Measurements from ENCODE around the gene KCNT2.
"Not testable (repeated sequence)": the region's sequence is repeated elsewhere in the genome, so short reads cannot be mapped to it uniquely, and the experiment has no call there.

Gene KCNT2

DNA sequence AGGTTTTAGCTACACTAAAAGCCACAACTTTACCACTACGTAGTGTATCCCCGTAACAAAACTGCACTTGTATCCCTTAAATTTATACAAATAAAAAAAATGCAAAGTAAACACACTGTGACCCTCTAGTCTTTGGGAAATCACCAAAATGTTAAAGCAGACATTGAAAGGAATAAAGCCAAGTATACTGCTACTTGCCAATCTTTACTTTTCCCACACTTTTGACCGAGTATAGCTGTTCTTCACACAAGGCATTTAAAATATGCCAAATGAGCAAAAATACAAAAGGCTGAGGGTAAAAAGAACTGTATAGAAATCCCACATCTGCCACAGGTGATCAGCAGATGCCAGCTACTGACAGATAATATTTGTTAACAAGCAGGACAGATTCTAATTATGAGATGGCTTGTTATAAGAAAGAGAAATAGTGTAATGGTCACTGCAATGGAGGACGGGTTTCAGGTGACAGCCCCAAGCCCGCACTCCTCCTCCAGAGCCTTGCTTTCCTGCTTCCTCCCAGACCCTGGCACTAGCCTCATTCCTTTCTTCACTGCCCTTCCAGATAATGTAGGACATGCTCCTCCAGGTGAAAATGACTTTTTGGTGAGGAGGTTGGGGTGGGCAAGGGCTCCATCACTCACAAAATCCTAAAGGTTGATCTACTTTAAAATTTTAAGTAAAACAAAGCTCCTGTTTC is 18.1 kb downstream of the KCNT2 start:
- DNase-seq: no peak

DNA sequence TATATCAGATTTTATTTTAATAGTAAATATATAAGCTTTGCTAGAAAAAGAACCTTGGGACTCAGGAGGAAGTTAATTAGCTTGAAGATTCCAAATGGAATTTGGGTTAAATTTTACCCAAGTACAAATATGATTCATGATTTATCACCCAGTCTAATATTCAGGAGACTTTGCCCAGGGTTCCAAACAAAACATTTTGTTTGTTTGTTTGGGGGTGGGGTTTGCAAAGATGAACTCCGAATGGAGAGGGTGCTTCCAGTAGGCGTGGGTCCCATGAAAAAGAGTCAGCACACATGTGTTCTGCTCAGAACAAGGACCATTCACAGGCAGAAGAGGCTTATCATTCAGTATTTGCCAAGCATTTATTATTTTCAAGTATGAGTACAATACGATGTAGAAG is 23.5 kb downstream of the KCNT2 start:
- no peak for DNase-seq

DNA sequence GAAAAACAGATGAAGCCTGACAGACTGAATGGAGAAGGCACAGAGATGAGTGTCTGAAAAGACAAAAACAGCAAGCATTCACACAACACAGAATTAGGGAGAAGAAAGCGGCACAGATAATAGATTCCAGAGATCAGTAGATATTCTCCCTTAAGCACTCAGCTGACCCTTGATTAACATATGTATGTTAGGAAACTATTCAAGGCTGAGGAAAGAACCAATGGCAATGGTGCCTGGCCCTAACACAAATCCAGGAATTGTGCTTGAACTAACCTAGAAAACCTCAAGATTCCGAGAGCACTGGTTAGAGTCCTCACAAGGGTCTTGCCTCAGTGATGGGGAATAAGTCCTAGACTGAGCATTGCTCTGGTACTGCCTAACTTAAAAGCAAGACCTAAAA is 30.9 kb downstream of the KCNT2 start:
- DNase-seq: no peak

DNA sequence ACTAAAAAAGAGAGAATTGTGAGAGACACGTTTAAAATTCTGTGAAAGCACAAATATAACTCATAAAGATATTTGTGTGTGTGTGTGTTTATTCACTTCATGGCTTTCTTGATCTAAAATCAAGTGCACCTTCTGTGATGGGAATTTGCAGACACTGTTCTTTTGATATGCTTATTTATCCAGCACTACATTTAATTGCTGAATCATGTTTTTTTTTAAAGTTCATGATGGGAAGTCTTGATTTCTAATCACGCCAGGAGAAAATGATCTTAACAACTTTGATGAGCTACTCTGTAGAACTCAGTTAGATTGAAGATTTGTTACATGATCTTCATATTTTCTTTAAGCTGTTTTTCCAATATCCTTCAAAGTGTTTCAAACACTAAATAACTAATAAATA is 35.0 kb downstream of the KCNT2 start:
- DNase-seq: no peak

DNA sequence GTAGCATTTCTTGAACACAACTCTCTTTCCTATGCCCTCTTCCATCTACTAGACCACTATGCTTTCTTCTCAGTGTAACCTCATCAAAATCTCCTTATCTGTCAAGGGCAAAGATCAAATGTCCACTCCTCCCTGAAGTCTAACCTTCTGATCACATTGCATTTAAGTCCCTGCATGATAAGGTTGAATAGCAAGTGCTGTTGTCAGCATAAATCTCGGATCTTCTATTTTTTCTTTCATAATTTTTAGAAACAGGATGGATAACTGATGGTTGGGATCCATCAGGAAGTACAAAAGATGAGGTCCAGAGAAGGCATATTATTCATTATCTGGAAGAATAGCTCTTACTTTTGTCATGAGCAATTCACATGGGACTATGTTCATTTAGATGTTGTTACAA is 41.0 kb downstream of the KCNT2 start:
- DNase-seq: no peak

DNA sequence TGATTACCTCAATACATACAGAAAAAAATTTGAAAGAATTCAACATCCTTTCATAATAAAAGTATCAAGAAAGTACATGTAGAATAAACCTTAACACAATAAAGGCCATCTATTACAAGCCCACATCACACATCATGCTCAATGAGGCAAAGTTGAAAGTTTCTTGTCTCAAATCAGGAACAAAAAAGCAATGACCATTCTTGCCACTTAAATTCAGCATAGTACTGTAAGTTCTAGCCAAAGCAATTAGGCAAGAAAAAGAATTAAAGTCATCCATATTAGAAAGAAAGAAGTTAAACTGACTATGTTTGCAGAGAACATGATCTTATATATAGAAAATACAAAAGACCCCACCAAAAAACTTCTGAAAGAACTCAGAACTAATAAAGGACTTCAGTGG is 44.5 kb downstream of the KCNT2 start:
- no peak for DNase-seq

DNA sequence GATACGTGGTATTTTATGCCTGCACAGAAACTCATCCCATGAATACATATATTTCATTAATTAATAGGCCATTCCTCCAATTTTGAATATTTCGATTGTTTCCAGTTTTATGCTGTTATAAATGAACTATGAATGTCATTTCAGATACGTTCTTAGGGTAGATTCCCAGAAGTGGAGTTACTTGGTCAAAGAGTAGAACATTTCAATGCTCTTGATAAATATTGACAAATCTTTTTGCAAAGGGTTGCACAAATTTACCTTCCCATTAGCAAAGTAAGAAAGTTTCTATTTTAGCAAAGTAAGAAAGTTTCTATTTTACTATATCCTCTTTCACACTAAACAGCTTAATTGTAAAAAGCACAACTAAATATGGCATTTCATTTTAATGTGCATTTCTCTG is 48.9 kb downstream of the KCNT2 start:
- no peak for DNase-seq

DNA sequence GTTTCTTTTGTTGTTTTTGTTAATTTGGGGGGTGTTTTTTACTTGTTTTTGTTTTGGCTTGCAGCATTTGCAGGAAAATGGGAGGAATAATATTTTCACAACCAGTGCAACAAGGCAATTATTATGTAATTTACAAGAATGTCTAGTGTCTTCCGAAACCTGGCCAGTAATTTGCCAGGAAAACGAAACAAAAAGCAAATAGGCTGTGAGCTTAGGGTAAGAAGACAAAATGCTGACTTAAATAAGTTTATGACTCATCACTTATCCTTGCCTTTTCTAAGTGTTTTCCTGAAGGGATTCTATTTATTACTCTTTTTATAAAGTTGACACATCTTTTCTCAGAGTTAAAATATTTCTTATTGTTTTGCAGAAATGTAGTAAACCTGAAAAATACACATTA is 49.8 kb downstream of the KCNT2 start:
- peak; percentile 62 for DNase-seq

DNA sequence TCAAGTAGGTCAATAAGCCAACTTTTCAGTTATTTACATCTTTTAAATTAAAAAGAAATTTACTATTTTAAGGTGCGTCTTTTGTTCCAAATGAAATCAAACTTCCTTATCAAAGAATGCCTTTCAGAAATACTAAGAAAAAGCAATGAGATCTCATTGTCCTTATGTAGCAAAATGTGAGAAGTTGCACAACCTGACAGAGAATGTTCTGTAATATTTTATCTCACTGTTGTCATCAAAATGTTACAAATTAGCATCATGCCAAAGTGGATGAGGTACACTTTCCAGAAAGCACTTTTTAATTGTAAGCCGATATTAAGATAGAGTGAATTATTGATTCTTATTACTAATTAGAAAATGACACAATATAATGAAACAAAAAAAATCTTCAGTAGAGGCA is 50.4 kb downstream of the KCNT2 start:
- DNase-seq: no peak

DNA sequence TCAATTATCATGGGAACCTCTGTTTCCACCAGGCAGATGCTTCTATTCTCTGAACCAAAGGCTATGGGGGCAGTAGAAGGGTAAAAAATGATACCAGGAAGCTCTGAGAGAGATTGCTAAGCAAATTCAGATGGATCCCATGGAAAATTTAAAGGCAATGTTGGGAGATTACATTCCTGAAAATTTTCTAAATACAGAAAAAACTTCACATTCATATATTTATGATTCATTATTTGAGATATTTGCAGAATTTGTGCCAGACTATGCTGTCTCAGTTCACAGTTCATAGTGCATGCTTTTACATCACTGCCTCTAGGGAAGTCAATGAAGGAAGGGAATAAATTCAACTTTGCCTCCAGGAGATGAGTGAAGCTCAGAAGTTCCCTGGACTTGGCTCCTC is 57.5 kb downstream of the KCNT2 start:
- peak; percentile 54 for DNase-seq

DNA sequence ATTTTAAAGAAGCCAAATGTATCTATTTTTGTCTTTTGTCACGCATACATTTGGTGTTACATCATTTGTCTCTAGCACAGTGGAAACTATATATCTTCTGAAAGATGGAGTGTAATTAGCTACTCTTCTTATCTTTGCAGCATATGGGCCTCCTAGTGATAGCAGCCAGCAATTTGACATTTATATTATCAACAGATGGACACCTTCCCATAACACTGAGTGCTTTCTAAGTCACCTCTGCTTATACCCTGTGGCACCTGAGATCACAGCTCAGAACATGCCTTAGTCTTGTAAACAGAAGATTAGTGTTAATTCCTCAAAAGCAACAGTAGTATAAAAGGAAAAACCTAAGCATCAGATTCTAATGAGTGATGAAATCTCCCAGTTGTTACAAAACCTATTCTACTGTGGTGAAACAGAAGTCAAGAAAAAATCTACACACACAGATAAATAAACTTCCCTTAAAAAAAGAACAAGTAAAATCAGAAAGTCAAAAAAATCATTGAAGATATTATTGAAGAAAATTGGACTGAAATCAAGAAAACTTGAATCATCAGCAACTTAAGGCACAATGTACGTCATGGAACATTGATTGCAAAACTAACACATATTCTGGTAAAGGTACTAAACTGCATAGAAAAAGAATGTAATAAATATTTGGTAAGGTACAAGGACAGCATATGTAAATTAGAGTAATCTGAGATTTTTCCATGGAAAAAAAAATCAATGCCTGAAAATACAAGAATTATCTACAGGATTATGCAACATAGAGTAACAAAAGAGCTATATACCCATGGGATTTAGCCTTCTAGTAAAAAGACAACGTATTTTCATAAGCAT is 61.7 kb downstream of the KCNT2 start:
- DNase-seq: no peak

DNA sequence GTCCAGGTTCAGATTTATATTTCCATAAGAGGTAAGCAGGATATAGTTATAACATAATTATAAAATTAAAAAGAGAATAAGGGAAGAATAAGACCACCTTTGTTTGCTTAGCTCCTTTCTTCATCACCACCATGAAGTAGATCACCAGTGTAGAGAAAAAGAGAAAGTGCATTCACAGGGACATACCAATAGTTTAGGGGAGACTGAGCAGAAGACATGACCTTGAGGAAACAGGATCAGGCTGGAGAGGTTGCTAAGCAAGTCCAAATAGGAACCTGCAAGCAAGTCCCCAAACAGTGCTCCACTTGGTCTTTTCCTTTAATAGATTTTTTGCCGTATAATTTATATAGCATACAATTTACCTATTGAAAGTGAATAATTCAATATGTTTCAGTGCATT is 63.0 kb downstream of the KCNT2 start:
- no peak for DNase-seq

DNA sequence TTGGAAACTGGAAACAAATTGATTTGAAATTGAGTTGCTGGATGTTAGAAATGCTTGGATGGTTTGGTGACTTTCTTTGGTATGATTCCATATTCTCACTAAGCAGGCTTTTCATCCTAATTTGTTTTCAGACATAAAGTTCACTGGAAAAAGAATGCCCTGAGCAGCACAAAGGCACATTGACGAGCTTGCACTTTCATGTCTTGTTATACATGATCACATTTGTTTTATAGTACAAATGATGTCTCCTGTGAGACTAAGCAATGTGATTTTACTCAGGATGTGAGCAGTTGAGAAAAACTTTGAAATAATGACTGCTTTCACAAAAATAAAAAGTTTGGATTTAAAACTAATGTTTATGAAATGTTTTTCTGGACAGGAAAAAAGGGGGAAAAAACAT is 63.6 kb downstream of the KCNT2 start:
- no peak for DNase-seq

DNA sequence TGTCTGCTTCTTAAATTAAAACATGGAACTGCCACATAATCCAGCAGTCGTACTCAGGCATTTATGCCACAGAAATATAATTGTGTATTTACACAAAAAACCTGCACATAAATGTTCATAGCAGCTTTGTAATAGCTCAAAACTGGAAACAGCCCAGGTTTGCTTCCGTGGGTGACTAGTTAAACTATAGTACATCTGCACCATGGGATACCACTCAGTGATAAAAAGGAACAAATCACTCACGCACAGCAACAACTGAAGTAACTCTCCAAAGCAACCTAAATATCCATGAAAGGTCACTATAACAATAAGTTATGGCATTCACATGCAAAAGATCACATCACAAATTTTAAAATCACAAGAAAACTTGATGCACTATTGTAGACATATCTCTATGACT is 64.4 kb downstream of the KCNT2 start:
- no peak for DNase-seq

DNA sequence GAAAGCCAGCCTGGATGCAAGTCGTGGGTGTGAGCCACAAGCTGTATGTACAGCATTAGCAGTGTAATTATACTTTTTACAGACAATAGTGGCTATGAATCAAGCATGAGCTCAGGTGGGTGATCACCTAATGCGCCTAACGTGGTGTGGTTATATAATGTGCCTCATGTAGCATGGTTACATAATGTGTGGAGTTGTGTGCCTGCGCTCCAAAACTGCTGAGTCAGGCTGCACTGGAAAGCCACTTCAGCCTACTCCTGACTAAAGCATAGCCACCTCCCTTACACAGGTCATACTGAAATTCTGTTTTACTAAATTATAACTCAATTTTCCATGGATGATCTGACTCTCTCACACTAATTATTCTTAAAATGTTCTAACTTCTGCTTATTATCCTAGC is 69.8 kb downstream of the KCNT2 start:
- DNase-seq: no peak

DNA sequence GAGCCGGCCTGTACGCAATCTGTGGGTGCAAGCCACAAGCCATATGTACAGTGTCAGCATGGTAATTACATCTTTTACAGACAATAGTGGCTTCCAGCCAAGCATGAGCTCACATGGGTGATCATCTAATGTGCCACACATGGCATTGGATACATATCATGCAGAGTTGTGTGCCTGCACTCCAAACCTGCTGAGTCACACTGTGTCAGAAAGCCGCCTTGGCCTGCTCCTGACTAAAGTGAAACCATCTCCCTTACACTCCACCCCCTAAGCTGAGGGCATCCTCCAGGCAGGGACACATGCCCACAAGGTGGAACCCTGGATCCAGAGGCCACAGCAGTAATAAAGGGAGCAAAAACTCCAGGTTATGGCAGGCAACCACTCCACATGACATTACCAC is 72.5 kb downstream of the KCNT2 start:
- peak; percentile 63 for DNase-seq

DNA sequence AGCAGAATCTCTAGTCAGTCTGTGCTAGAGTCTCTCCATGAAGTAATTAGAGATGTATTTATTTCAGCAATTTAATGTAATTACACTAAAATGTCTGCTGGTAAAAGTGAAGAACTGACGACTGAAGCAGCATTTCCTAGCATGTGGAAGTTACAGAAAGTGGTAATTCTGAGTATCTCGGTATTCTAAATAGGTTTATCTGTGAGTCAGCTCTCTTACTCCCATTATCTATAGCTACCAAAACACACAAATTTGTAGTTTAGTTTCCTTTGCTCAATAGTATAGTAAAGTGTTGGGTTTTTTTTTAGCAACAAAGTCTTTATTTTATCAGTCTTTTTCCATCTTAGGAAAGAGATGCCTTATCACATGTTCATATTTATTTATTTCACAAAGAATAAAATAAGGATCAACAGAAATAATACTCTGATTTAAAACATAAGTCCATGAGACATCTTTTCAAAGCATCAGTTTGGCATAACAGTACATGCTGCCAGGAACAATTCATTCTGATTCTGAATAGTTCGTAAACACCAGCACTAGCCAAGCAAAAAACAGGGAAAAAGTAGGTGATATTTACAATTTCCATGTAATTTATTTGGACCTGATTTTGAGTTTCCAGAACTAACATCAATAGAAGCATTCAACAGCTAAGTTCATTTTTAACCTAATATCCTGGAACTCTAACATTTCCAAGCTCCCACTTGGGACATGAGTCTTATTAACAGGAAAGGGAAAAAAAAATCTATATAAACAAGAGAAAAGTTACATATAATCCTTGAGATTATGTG is 76.3 kb downstream of the KCNT2 start:
- DNase-seq: no peak

DNA sequence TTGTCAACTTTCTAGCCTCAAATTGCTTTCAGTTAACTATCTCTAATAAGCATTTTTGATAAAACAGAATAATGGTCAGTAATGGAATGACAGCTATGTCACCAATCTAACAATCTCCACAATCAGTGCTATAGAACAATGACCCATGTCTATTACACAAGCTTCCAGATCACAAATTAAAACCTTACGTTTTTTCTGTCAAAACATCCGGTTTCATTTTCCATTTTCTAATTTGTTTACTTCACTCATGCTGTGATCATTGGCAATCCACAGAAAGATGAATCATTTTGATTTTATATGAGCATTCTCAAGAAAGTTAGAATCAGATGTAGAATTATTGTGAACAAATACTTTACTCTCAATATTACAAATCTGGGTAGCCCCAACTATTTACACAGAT is 80.3 kb downstream of the KCNT2 start:
- DNase-seq: no peak

DNA sequence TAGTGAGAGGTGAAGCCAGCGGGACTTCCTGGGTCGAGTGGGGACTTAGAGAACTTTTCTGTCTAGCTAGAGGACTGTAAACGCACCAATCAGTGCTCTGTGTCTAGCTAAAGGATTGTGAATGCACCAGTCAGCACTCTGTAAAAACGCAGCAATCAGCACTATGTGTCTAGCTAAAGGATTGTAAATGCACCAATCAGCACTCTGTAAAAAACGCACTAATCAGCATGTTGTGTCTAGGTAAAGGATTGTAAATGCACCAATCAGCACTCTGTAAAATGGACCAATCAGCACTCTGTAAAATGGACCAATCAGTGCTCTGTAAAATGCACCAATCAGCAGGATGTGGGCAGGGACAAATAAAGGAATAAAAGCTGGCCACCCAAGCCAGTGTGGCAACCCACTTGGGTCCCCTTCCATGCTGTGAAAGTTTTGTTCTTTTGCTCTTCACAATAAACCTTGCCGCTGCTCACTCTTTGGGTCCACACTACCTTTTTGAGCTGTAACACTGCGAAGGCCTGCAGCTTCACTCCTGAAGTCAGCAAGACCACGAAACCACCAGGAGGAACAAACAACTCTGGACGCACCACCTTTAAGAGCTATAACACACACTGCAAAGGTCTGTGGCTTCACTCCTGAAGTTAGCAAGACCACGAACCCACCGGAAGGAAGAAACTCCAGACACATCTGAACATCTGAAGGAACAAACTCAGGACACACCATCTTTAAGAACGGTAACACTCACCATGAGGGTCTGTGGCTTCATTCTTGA is 85.5 kb downstream of the KCNT2 start:
- not testable (repeated sequence) for DNase-seq

DNA sequence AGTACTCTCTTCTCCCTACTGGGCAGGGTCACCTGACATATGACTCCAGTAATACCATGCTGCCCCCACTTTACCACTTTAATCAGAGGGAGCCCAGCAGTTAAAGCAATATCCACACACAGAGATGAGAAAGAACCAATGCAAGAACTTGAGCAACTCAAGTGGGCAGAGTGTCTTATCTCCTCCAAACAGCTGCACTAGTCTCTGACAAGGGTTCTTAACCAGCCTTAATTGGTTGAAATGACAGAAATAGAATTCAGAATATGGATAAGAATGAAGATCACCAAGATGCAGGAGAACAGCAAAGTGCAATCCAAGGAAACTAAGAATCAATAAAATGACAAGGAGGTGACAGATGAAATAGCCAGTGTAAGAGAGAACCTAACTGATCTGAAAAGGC is 91.0 kb downstream of the KCNT2 start:
- DNase-seq: no peak

DNA sequence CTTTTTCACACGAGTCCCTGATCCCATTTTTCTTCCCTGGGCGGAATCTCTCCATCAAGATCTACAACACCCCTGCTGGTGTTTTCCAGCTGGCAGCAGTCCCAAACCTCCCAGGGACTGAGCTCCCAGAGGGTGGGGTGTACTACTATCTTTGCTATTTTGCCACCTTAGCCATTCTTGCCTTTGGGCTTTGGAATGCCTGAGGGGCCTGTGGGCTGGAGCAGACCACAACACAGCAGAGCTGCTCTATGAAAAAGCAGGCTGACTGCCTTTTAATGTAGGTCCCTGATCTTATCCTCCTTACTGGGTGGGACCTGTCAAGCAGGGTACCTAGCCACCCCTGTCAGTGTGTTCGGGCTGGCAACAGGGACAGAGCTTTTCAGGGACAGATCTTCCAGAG is 91.9 kb downstream of the KCNT2 start:
- DNase-seq: peak; percentile 25

DNA sequence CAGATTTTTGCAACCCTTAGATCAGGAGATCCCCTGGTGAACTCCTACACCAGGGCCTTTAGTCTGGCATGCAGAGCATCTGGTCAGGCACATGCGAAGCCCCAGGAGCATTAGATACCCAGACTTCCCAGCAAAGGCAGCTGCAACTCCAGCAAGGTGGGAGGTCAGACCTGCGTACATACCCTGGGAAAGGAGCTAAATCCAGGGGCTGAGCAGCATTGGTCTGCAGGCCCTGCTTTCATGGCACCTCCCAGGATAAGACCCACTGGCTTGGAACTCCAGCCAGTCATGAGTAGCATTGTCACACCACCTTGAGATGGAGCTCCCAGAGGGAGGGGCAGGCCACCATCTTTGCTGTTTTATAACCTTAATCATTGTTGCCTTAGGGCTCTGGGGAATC is 92.3 kb downstream of the KCNT2 start:
- DNase-seq: no peak

DNA sequence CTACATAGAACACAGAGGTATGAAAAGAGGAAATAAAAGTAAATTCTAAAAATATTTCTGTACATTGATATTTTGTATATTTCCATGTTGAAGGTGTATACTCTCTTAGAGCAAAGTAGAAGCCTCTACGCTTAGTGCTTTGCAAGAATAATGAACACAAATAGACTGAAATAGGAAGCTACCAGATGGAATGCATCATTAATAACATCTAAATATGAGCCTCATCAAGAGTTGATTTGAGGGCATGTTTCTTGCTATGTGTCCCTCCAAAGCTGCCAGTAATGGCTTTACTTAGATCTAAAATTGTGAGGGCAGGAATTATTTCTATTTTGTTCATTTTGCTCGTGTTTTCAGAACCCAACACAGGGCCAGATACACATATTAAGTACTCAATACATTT is 94.4 kb downstream of the KCNT2 start:
- DNase-seq: no peak

Data from fibroblast of skin of scalp (primary cell).